HepG2 (cell line): ENCODE data around the gene IQCN. TPM values are rescaled to one million over a fixed set of nuclear protein-coding genes. Genes with fewer than 3 reads are reported as not detected.

ENCODE experiments used
- ARNT2 ChIP-seq: sonication (generic); formaldehyde crosslinking; IDR thresholded peaks from 2 replicates; pipeline ENCODE4 v1.8.0; 2022; ENCODE audit warnings: mild to moderate bottlenecking, low read depth, missing genetic modification reagents, moderate library complexity
- CBX2 ChIP-seq, 2 experiments: fragments of 200-600 bp in 1 of 2; sonication (generic); formaldehyde crosslinking in 1 of 2; IDR thresholded peaks; 2 replicates each; pipeline versions ENCODE4 v1.7.0 to v1.8.1; 2018 to 2022; ENCODE audit warnings: low read depth in 2 of 2, low read length in 1 of 2, mild to moderate bottlenecking in 1 of 2, missing genetic modification reagents in 1 of 2
- E2F5 ChIP-seq: sonication (generic); formaldehyde crosslinking; conservative IDR thresholded peaks from 2 replicates; pipeline ENCODE4 v1.4.0; 2020; ENCODE audit warnings: missing genetic modification reagents
- GFI1 ChIP-seq: sonication (generic); formaldehyde crosslinking; IDR thresholded peaks from 2 replicates; pipeline ENCODE4 v1.5.0; 2020; ENCODE audit warnings: missing genetic modification reagents, mild to moderate bottlenecking, borderline replicate concordance
- HOXA7 ChIP-seq: sonication (generic); formaldehyde crosslinking; IDR thresholded peaks from 2 replicates; pipeline ENCODE4 v1.8.1; 2022; ENCODE audit warnings: mild to moderate bottlenecking, missing genetic modification reagents, moderate library complexity
- MLXIP ChIP-seq: sonication (generic); formaldehyde crosslinking; IDR thresholded peaks from 2 replicates; pipeline ENCODE4 v1.9.0; 2021; ENCODE audit warnings: missing genetic modification reagents, borderline replicate concordance
- NCOA5 ChIP-seq: sonication (generic); formaldehyde crosslinking; IDR thresholded peaks from 2 replicates; pipeline ENCODE4 v1.4.0; 2020; ENCODE audit warnings: missing genetic modification reagents
- PAXIP1 ChIP-seq: sonication (generic); formaldehyde crosslinking; conservative IDR thresholded peaks from 2 replicates; pipeline ENCODE4 v1.4.0; 2020; ENCODE audit warnings: mild to moderate bottlenecking, missing genetic modification reagents, moderate library complexity
- SAFB2 ChIP-seq: sonication (generic); formaldehyde crosslinking; IDR thresholded peaks from 2 replicates; pipeline ENCODE4 v1.5.1; 2020; ENCODE audit warnings: missing genetic modification reagents, low read depth, mild to moderate bottlenecking, borderline replicate concordance
- SIX4 ChIP-seq: sonication (generic); formaldehyde crosslinking; IDR thresholded peaks from 2 replicates; pipeline ENCODE4 v1.4.0; 2020; ENCODE audit warnings: missing genetic modification reagents
- TCF7L2 ChIP-seq: IDR thresholded peaks from 2 replicates; pipeline ENCODE4 v1.6.1; 2011; ENCODE audit warnings: mild to moderate bottlenecking, low read depth, low read length, moderate library complexity
- THRA ChIP-seq: sonication (generic); formaldehyde crosslinking; IDR thresholded peaks from 2 replicates; pipeline ENCODE4 v1.4.0; 2020; ENCODE audit warnings: missing genetic modification reagents, borderline replicate concordance
- ZNF10 ChIP-seq: sonication (generic); formaldehyde crosslinking; IDR thresholded peaks from 2 replicates; pipeline ENCODE4 v1.4.0; 2020; ENCODE audit warnings: mild to moderate bottlenecking, low read depth, missing genetic modification reagents, borderline replicate concordance
- ZNF251 ChIP-seq: sonication (generic); formaldehyde crosslinking; IDR thresholded peaks from 2 replicates; pipeline ENCODE4 v1.9.0; 2021; ENCODE audit warnings: mild to moderate bottlenecking, missing genetic modification reagents
- ZNF30 ChIP-seq: sonication (generic); formaldehyde crosslinking; IDR thresholded peaks from 2 replicates; pipeline ENCODE4 v1.5.0; 2020; ENCODE audit warnings: mild to moderate bottlenecking, missing genetic modification reagents
- ZNF343 ChIP-seq: sonication (generic); formaldehyde crosslinking; IDR thresholded peaks from 2 replicates; pipeline ENCODE4 v1.4.0; 2020; ENCODE audit warnings: mild to moderate bottlenecking, missing genetic modification reagents
- ZNF616 ChIP-seq: sonication (generic); formaldehyde crosslinking; IDR thresholded peaks from 2 replicates; pipeline ENCODE4 v1.5.0; 2020; ENCODE audit warnings: low read depth, mild to moderate bottlenecking, missing genetic modification reagents
- ZNF713 ChIP-seq: sonication (generic); formaldehyde crosslinking; IDR thresholded peaks from 2 replicates; pipeline ENCODE4 v1.4.0; 2020; ENCODE audit warnings: mild to moderate bottlenecking, missing genetic modification reagents
- ZNF83 ChIP-seq: sonication (generic); formaldehyde crosslinking; IDR thresholded peaks from 2 replicates; pipeline ENCODE4 v1.4.0; 2020; ENCODE audit warnings: missing genetic modification reagents, mild to moderate bottlenecking, borderline replicate concordance
- ZSCAN9 ChIP-seq: IDR thresholded peaks from 2 replicates; pipeline ENCODE4 v1.6.1; 2016; ENCODE audit warnings: borderline replicate concordance
- polyA plus RNA-seq, 8 experiments: library from polyadenylated mRNA; depleted of rRNA in 3 of 8; stranded (reverse) in 7 of 8; unstranded in 1 of 8; fragments of >200 nt; fragmentation: Illumina TruSeq in 4 of 8; extraction: Trizol in 4 of 8; gene quantifications; 2 replicates each; pipeline versions ENCODE4 v1.2.1 to v1.2.3, GENCODE V29; 2011 to 2016; ENCODE audit warnings: low read depth in 4 of 8, missing spikeins in 1 of 8, mixed read lengths in 1 of 8; ENCODE audit not compliant: insufficient read depth in 1 of 8
- total RNA-seq, 5 experiments: library from RNA; depleted of rRNA; stranded (reverse); fragments of >200 nt; fragmentation: Illumina TruSeq; extraction: Trizol; gene quantifications; 2 replicates each; pipeline ENCODE4 v1.2.3, GENCODE V29; 2016; ENCODE audit warnings: low read depth in 1 of 5

Gene IQCN
- total and polyA plus RNA-seq, 2 of the 13 experiments (the other 11 are each of a cell fraction or from before 2014, with no cell fraction given), result 0.04 to 0.18 TPM

GRCh38 chr19:18322759-18323460 is 48.7 kb upstream of the IQCN start, which contains the start of gene LSM4 (continued):
- 0 out of 2 replicates have a peak, but pooled peaks have one; percentile 22 for TF ChIP-seq MLXIP (CRISPR knock-in tag)
- TF ChIP-seq CBX2 (IDR thresholded peaks at IDR 0.05; ENCODE audit: low read depth, low read length), result no peak
- TF ChIP-seq CBX2 (CRISPR knock-in tag; IDR thresholded peaks at IDR 0.05; ENCODE audit: low read depth), result no peak
- peak; percentile 3; the same call in 1 of the 2 replicates for TF ChIP-seq SIX4 (CRISPR knock-in tag)
- no peak for TF ChIP-seq ZNF616 (CRISPR knock-in tag)
- peak; percentile 41; the same call in 1 of the 2 replicates for TF ChIP-seq ZSCAN9 (CRISPR knock-in tag)
- no peak for TF ChIP-seq ZNF343 (CRISPR knock-in tag)
- peak; percentile 14 for TF ChIP-seq SAFB2
- no peak for TF ChIP-seq HOXA7 (CRISPR knock-in tag)
- TF ChIP-seq ZNF10 (CRISPR knock-in tag), result no peak
- peak; percentile 56; the same call in 1 of the 2 replicates for TF ChIP-seq PAXIP1 (CRISPR knock-in tag)
- TF ChIP-seq ZNF30, result no peak
- no peak for TF ChIP-seq NCOA5 (CRISPR knock-in tag)
- TF ChIP-seq E2F5 (CRISPR knock-in tag), result peak; percentile 97; the same call in 1 of the 2 replicates
- peak; percentile 85 for TF ChIP-seq ARNT2 (CRISPR knock-in tag)
- TF ChIP-seq ZNF713 (CRISPR knock-in tag), result no peak
- no peak for TF ChIP-seq TCF7L2
- no peak for TF ChIP-seq ZNF251
- TF ChIP-seq GFI1 (CRISPR knock-in tag), result no peak; the same call in 1 of the 2 replicates
- TF ChIP-seq THRA (CRISPR knock-in tag), result 0 out of 2 replicates have a peak, but pooled peaks have one; percentile 17
- peak; percentile 32; the same call in 1 of the 2 replicates for TF ChIP-seq ZNF83 (CRISPR knock-in tag)
